GM18505 (cell line): ENCODE measurements around the gene PHACTR1.

Experiments
- ATAC-seq: cut with Tn5 transposase; IDR thresholded peaks from one replicate; pipeline ENCODE4 v1.9.1; 2021; ENCODE audit not compliant: unreplicated experiment
- POLR2A ChIP-seq: IDR thresholded peaks from 4 replicates; pipeline ENCODE4 v1.6.1; 2011; ENCODE audit warnings: borderline replicate concordance; ENCODE audit not compliant: insufficient read depth, insufficient read length; ENCODE audit errors: extremely low read depth

The PHACTR1 gene

DNA sequence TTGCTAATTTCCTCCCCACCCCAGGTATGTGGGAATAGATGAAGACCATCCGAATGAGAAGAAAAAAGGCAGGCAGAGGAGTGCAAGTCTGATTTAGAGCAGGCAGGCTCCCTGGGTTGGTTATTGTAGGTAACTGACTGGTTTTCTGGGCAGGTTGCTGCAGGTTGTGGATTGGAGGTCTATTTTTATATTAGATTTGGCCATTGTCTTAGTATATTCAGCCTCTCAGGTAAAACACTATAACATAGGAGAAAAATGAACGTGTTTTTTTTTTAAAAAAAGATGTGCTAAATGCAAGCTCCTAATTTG, 612.3 kb downstream of the PHACTR1 start:
- ATAC-seq: no peak
- TF ChIP-seq POLR2A: no peak

DNA sequence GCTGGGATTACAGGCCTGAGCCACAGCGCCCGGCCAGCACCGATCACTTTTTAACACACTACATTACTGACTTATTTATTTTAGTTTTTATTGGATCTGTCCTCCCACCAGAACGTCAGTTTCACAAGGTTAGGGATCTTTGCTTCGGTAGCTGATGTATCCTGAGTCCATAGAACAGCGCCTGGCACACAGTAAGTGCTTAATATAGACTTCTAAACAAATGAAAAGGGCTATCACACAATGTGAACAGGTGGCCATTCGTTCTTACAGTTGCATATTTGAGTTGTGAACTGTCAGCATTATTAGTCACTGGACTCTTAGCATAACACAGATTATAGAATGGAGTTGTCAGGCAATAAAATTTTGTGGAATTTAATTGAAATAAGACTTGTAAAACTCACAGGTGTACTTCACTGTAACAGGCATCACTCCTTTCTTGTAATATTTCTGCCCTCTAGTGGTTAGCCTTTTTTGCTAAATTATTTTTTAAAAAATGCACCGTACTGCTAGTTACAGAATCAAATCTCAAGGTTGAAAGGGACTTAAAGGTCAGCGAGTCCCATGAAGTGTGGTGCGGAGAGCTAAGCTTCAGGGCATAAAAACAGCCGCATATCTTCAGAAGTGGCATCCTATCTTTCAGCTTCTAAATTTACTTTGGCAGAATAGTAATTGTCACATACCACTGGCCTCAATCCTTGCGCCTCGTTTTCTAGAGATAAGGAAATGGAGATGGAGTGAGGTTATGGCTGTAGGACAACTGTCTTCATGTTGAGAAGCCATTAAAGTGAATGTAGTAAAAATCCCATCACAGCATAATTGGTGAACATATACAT, 615.2 kb downstream of the PHACTR1 start:
- no peak for ATAC-seq
- no peak for TF ChIP-seq POLR2A

DNA sequence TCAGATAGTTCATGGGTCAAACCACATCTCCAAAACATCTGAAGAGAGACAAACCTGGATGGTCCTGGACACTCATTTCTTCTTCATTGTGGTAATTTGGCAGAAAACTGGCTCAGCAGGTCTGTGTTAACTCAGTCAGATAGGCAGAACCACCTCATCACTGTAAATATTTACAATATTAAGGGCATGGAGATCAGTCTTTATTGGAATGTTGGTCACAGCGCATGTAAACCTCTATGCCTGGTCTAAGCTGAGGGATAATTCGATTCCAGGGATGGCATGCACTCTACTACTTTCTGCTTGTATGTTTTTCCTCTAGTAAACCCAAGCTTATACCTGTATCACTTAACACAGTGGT, 615.8 kb downstream of the PHACTR1 start:
- TF ChIP-seq POLR2A: no peak
- ATAC-seq: no peak

DNA sequence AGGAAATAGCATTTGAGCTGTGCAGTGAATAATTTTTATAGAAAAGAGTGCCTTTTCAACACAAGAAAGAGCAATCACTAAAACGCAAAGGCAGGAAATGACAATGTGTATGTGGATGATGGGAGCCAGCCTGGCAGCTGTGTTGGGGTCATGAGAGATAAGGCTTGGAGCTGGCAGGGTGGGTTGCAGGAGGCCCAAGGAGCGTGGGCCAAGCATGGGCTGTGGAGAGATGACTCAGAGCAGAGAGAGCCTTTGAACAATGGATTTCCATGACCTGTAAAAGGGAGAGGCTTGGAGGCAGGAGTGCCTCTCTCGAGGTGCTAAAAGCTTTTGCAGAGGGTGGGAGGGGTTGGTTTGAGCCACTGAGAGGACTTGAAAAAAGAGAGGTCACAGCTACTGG, 618.4 kb downstream of the PHACTR1 start:
- ATAC-seq: no peak
- TF ChIP-seq POLR2A: no peak

DNA sequence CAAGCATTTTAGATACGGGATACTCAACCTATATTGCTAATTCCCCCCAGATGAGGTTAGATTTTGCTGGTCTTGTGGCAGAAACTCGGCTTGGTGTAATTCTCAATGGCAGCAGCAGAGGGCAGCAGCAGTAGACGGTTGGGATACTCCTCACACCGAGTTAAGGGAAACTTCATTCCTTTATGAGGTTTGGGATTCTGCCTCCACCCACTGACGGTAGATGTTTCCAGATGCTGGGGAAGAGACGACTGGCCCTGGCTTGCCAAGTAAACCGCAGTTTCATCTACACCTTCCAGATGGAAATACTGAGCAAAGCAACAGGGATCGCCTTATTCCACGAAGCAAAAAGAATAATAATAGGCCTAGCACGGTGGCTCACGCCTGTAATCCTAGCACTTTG, 620.0 kb downstream of the PHACTR1 start:
- no peak for TF ChIP-seq POLR2A
- ATAC-seq: no peak

DNA sequence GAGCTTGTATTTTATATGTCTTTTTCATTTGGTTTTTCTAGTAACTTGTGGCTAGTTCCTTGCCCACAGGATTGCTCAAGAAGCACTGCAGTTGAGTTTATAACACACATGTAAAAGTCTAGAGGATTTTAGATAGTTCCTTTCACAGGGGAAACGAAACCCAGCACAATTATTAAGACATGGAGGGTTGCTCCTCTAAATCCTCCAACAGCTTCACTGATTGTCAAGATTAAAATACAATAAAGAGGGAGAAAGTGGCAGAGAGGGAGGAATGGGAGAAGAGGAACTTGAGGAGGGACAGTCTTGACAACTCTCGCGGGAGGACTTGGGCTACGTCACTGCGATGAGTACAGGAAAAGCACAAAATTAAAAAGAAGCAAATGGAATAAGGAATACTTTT, 621.5 kb downstream of the PHACTR1 start:
- no peak for TF ChIP-seq POLR2A
- ATAC-seq: no peak
